CD4-positive, alpha-beta T cell (primary cell): ENCODE results near the gene TBC1D22A. TPM values are rescaled to one million over a fixed set of nuclear protein-coding genes. Genes with fewer than 3 reads are reported as not detected.
"Not testable (repeated sequence)": the region's sequence is repeated elsewhere in the genome, so short reads cannot be mapped to it uniquely, and the experiment has no call there.

Experiments used
- ATAC-seq: fragments of 200-7000 bp; cut with Tn5 transposase; one replicate; pipeline ENCODE4 v1.10.0; 2022; ENCODE audit warnings: mild to moderate bottlenecking; ENCODE audit not compliant: poor library complexity
- CTCF ChIA-PET: fragments of 350-600 bp; sonication (Branson Sonifier 250); formaldehyde crosslinking; loops from one replicate; lab custom pipeline; 2021; ENCODE audit warnings: antibody characterized with exemption, inconsistent platforms; lab: Charles Lee
- POLR2A ChIA-PET: fragments of 350-600 bp; sonication (Branson Sonifier 250); formaldehyde crosslinking; loops from one replicate; lab custom pipeline; 2021; ENCODE audit warnings: antibody characterized with exemption, inconsistent platforms; lab: Charles Lee
- DNase-seq, 14 experiments: peaks; one replicate each; pipeline ENCODE4 v3.0.0-alpha.2; 2013 to 2020; ENCODE audit warnings: mixed read lengths in 2 of 14
- H3K27ac ChIP-seq, 2 donors: one replicate each; pipeline versions ENCODE4 v1.5.1 to v1.7.0; 2013; ENCODE audit warnings: low read length in 2 of 2, low read depth in 1 of 2, mild to moderate bottlenecking in 1 of 2
- H3K27me3 ChIP-seq, 2 experiments: 1 replicate in 1 of 2; 2 replicates in 1 of 2; pipeline versions ENCODE4 v1.6.1 to v1.7.0; 2013; ENCODE audit warnings: low read length in 2 of 2, control low read depth in 1 of 2, mild to moderate bottlenecking in 1 of 2, moderate library complexity in 1 of 2; ENCODE audit not compliant: insufficient read depth in 2 of 2, control insufficient read depth in 1 of 2
- H3K36me3 ChIP-seq: one replicate; pipeline ENCODE4 v1.6.1; 2013; ENCODE audit warnings: low read length, control low read depth; ENCODE audit not compliant: insufficient read depth
- H3K4me1 ChIP-seq: one replicate; pipeline ENCODE4 v1.6.1; 2013; ENCODE audit warnings: low read length, control low read depth; ENCODE audit not compliant: insufficient read depth
- H3K4me3 ChIP-seq: one replicate; pipeline ENCODE4 v1.5.1; 2013; ENCODE audit warnings: mild to moderate bottlenecking, low read length, moderate library complexity
- H3K9me3 ChIP-seq, 2 experiments: 1 replicate in 1 of 2; 2 replicates in 1 of 2; pipeline versions ENCODE4 v1.6.1 to v1.7.0; 2013; ENCODE audit warnings: low read length in 2 of 2, mild to moderate bottlenecking in 2 of 2, control low read depth in 1 of 2, moderate library complexity in 1 of 2; ENCODE audit not compliant: control insufficient read depth in 1 of 2, insufficient read depth in 1 of 2
- H3K27ac Mint-ChIP-seq: one replicate; pipeline ENCODE4 v1.8.0; 2020; ENCODE audit warnings: mixed read lengths
- H3K27me3 Mint-ChIP-seq: one replicate; pipeline ENCODE4 v1.8.0; 2021; ENCODE audit warnings: mixed read lengths
- H3K36me3 Mint-ChIP-seq: one replicate; pipeline ENCODE4 v1.8.0; 2021; ENCODE audit warnings: low read depth, mixed read lengths
- H3K4me1 Mint-ChIP-seq: one replicate; pipeline ENCODE4 v1.8.0; 2021; ENCODE audit warnings: low read depth, mixed read lengths
- H3K4me3 Mint-ChIP-seq: one replicate; pipeline ENCODE4 v1.8.0; 2020; ENCODE audit warnings: mild to moderate bottlenecking, mixed read lengths
- H3K9me3 Mint-ChIP-seq: one replicate; pipeline ENCODE4 v1.8.0; 2020; ENCODE audit warnings: mixed read lengths
- CTCF ChIP-seq: fragments of 200-600 bp; IDR thresholded peaks from one replicate; pipeline ENCODE4 v1.8.0; 2022; ENCODE audit warnings: antibody characterized with exemption, mild to moderate bottlenecking
- intact Hi-C, 2 experiments: fragments of 100-400 bp; cut with DNase I in 1 of 2; cut with micrococcal nuclease in 1 of 2; formaldehyde crosslinking; loops; one replicate each; pipeline versions ENCODE4 v1.15.1 to v1.9.0; 2023 to 2025; cut with DNase I, micrococcal nuclease
- total RNA-seq, 174 experiments: library from RNA in 2 of 174; stranded (reverse) in 2 of 174; gene quantifications; one replicate each; pipeline ENCODE4 v1.2.3 and lab custom pipeline; 2021 to 2026

TBC1D22A gene
- total RNA-seq, 2 experiments from 2014 or later: 27.1 to 31.7 TPM

GRCh38 chr22:46781291-46781690 is 18.8 kb downstream of the TBC1D22A start:
- H3K36me3 Mint-ChIP-seq: peaks cover 16% of the 10 kb centered on the region
- TF ChIP-seq CTCF: no peak
- no peak overlapping the region for H3K27ac Mint-ChIP-seq
- Histone ChIP-seq H3K9me3 (no peaks in the 10 kb centered on the region), H3K4me3 (no peak overlapping the region), H3K36me3 (peaks cover 9% of the 10 kb centered on the region), H3K4me1 (peaks cover 33% of the 10 kb centered on the region), H3K27me3 (no peaks in the 10 kb centered on the region), H3K27ac (no peak overlapping the region)
- H3K4me1 Mint-ChIP-seq: peaks cover 56% of the 10 kb centered on the region
- ATAC-seq (no peak), DNase-seq (no peak)
- no peak overlapping the region for H3K4me3 Mint-ChIP-seq
- no peaks in the 10 kb centered on the region for H3K27me3 Mint-ChIP-seq
- ChIA-PET POLR2A (interaction anchor here (1.3 to 1.8 kb wide), 3 partner anchors 10 to 23 kb away, joined by 3 to 7 read pairs (median 4); partner anchors contain the start of gene TBC1D22A), CTCF (interaction anchor here (2.1 kb wide), 2 partner anchors 22 kb away, joined by 7 to 8 read pairs; no protein-coding TSS in a partner anchor)
- intact Hi-C loops: no loop called here
- H3K9me3 Mint-ChIP-seq: no peaks in the 10 kb centered on the region

DNA sequence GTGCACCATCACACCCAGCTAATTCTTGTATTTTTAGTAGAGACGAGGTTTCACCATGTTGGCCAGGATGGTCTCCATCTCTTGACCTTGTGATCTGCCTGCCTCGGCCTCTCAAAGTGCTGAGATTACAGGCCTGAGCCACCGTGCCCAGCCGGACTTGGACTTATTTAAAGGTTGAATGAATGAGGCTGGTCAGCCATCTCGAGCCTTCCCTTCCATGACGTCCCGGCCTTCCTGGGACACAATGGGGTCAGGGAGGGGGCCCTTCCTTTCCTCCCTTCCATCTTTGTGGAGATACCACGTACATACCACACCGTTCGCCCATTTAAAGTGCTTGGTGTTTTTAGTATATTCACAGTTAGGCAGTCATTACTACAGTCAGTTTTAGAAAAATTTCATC is 19.8 kb downstream of the TBC1D22A start:
- H3K4me1 ChIP-seq: peaks cover 24% of the 10 kb centered on the region
- Mint-ChIP-seq H3K27ac (peak overlapping the region; percentile 52), H3K36me3 (peaks cover 12% of the 10 kb centered on the region), H3K4me1 (peaks cover 52% of the 10 kb centered on the region)
- H3K27ac ChIP-seq, H3K4me3 ChIP-seq, H3K27me3 ChIP-seq, intact Hi-C loops, H3K9me3 ChIP-seq, H3K27me3 Mint-ChIP-seq, H3K9me3 Mint-ChIP-seq, ATAC-seq, DNase-seq, H3K4me3 Mint-ChIP-seq, CTCF ChIA-PET: not testable (repeated sequence)
- H3K36me3 ChIP-seq: peaks cover 11% of the 10 kb centered on the region
- POLR2A ChIA-PET: interaction anchor here (0.7 to 1.5 kb wide), 2 partner anchors 9 to 19 kb away, joined by 4 to 5 read pairs; partner anchors contain the start of gene TBC1D22A

GRCh38 chr22:46783721-46784120 is 21.3 kb downstream of the TBC1D22A start:
- no peak for TF ChIP-seq CTCF
- Histone ChIP-seq H3K4me3 (no peak overlapping the region), H3K27ac (no peak overlapping the region), H3K27me3 (no peaks in the 10 kb centered on the region), H3K9me3 (no peaks in the 10 kb centered on the region), H3K4me1 (peaks cover 18% of the 10 kb centered on the region), H3K36me3 (peaks cover 14% of the 10 kb centered on the region)
- ATAC-seq (no peak), DNase-seq (no peak)
- peaks cover 10% of the 10 kb centered on the region for H3K36me3 Mint-ChIP-seq
- POLR2A ChIA-PET: interaction anchor here (1.2 kb wide), 1 partner anchor 21 kb away, joined by 3 read pairs; the partner anchor contains the start of gene TBC1D22A
- no peak overlapping the region for H3K27ac Mint-ChIP-seq
- H3K4me1 Mint-ChIP-seq: peaks cover 52% of the 10 kb centered on the region
- H3K27me3 Mint-ChIP-seq: no peaks in the 10 kb centered on the region
- intact Hi-C loops: no loop called here
- H3K4me3 Mint-ChIP-seq: no peak overlapping the region
- H3K9me3 Mint-ChIP-seq: no peaks in the 10 kb centered on the region
- CTCF ChIA-PET: no interaction called here
